ENCODE results near the gene MAD1L1.

- no peak for TF ChIP-seq SMAD3 (CRISPR knock-in tag; IDR thresholded peaks at IDR 0.05; ENCODE audit: borderline replicate concordance)
- TF ChIP-seq, protein P1, sequence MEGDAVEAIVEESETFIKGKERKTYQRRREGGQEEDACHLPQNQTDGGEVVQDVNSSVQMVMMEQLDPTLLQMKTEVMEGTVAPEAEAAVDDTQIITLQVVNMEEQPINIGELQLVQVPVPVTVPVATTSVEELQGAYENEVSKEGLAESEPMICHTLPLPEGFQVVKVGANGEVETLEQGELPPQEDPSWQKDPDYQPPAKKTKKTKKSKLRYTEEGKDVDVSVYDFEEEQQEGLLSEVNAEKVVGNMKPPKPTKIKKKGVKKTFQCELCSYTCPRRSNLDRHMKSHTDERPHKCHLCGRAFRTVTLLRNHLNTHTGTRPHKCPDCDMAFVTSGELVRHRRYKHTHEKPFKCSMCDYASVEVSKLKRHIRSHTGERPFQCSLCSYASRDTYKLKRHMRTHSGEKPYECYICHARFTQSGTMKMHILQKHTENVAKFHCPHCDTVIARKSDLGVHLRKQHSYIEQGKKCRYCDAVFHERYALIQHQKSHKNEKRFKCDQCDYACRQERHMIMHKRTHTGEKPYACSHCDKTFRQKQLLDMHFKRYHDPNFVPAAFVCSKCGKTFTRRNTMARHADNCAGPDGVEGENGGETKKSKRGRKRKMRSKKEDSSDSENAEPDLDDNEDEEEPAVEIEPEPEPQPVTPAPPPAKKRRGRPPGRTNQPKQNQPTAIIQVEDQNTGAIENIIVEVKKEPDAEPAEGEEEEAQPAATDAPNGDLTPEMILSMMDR (IDR thresholded peaks at IDR 0.05) = no peak
- TF ChIP-seq NR2C2 (CRISPR knock-in tag; IDR thresholded peaks at IDR 0.05) = no peak
- TF ChIP-seq ZNF317 (CRISPR knock-in tag; IDR thresholded peaks at IDR 0.05; ENCODE audit: borderline replicate concordance, low read depth) = no peak
- no peak for TF ChIP-seq TEAD4 (CRISPR knock-in tag; IDR thresholded peaks at IDR 0.05)
- TF ChIP-seq SOX15 (CRISPR knock-in tag; IDR thresholded peaks at IDR 0.05) = no peak
- TF ChIP-seq, protein P2, sequence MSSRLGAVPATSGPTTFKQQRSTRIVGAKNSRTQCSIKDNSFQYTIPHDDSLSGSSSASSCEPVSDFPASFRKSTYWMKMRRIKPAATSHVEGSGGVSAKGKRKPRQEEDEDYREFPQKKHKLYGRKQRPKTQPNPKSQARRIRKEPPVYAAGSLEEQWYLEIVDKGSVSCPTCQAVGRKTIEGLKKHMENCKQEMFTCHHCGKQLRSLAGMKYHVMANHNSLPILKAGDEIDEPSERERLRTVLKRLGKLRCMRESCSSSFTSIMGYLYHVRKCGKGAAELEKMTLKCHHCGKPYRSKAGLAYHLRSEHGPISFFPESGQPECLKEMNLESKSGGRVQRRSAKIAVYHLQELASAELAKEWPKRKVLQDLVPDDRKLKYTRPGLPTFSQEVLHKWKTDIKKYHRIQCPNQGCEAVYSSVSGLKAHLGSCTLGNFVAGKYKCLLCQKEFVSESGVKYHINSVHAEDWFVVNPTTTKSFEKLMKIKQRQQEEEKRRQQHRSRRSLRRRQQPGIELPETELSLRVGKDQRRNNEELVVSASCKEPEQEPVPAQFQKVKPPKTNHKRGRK (CRISPR knock-in tag; IDR thresholded peaks at IDR 0.05; ENCODE audit: borderline replicate concordance) = no peak
- no peak for TF ChIP-seq TCF7 (CRISPR knock-in tag; IDR thresholded peaks at IDR 0.05; ENCODE audit: low read depth)
Observed at GRCh38 chr7:2048006-2048405, 184.7 kb downstream of the MAD1L1 start.
